Right lobe of liver (tissue), 6 donors: ENCODE data around the gene TOR4A. TPM values are rescaled to one million over a fixed set of nuclear protein-coding genes. Genes with fewer than 3 reads are reported as not detected.

Experiments used
- ATAC-seq, 4 donors: fragments of 200-7000 bp; cut with Tn5 transposase; one replicate each; pipeline ENCODE4 v1.9.1; 2020; ENCODE audit warnings: mild to moderate bottlenecking in 4 of 4, moderate library complexity in 4 of 4
- DNase-seq, 3 donors: peaks; one replicate each; pipeline ENCODE4 v3.0.0-alpha.2; 2020
- H3K27ac ChIP-seq, 3 donors: fragments of 200-600 bp; one replicate each; pipeline ENCODE4 v1.8.0; 2022
- H3K27me3 ChIP-seq, 2 donors: fragments of 200-600 bp; one replicate each; pipeline ENCODE4 v1.8.0; 2022
- H3K36me3 ChIP-seq, 4 donors: fragments of 200-600 bp; sonication (generic) in 1 of 4; one replicate each; pipeline versions ENCODE4 v1.5.1 to v1.8.0; 2017 to 2022; ENCODE audit warnings: control low read depth in 1 of 4
- H3K4me1 ChIP-seq, 4 donors: fragments of 200-600 bp; sonication (generic) in 1 of 4; one replicate each; pipeline versions ENCODE4 v1.5.1 to v1.8.0; 2017 to 2022; ENCODE audit warnings: control low read depth in 1 of 4
- H3K4me3 ChIP-seq, 3 donors: fragments of 200-600 bp; one replicate each; pipeline ENCODE4 v1.8.0; 2022
- H3K9me3 ChIP-seq, 4 donors: fragments of 200-600 bp; sonication (generic) in 1 of 4; one replicate each; pipeline versions ENCODE4 v1.5.1 to v1.8.0; 2017 to 2022; ENCODE audit warnings: control low read depth in 1 of 4
- CTCF ChIP-seq, 4 donors: fragments of 200-600 bp in 3 of 4; fragments of 450-650 bp in 1 of 4; IDR thresholded peaks; one replicate each; pipeline versions ENCODE4 v1.5.1 to v1.8.0; 2016 to 2022; ENCODE audit warnings: antibody characterized with exemption in 4 of 4, mild to moderate bottlenecking in 2 of 4
- POLR2A ChIP-seq: fragments of 450-650 bp; IDR thresholded peaks from one replicate; pipeline ENCODE4 v1.6.1; 2017; ENCODE audit warnings: antibody characterized with exemption, mild to moderate bottlenecking
- WGBS: methylation state at CpG from one replicate; pipeline ENCODE4 v1.1.6; 2018; ENCODE audit warnings: low coverage, low lambda C conversion rate; ENCODE audit not compliant: insufficient coverage; ENCODE audit errors: missing lambda C conversion rate; 5-methylcytosine and 5-hydroxymethylcytosine counted together
- intact Hi-C, 2 donors: fragments of 100-400 bp; cut with DNase I; formaldehyde crosslinking; loops; one replicate each; pipeline versions ENCODE4 v1.11.2 to v1.14.1; 2022
- total RNA-seq, 6 experiments: library from RNA; depleted of rRNA in 2 of 6; stranded (reverse); fragments of >200 nt in 2 of 6; fragmentation: NEBNext Ultra II Directional in 3 of 6; extraction: Animal tissue kit (Norgen Biotek cat#: 25700) in 3 of 6; gene quantifications; one replicate each; pipeline versions ENCODE4 v1.1.0 to v1.2.4, GENCODE V29; 2016 to 2023
- donor health status: DM: no; HTN: yes; CAD: no.
- donor health status: DM: no; HTN: no; CAD: no.
- donor health status: DM: no; HTN: no; CAD: no.
- donor health status: DM: no; HTN: yes; CAD: no.
- donor health status: DM: no; HTN: yes; CAD: no.

The TOR4A gene
- total RNA-seq, 6 experiments from 2014 or later, result 2.2 to 4.9 (median 3.7) TPM

GRCh38 chr9:137229903-137230704 lies 47.4 kb upstream of the TOR4A start:
- no peak overlapping the region for H3K4me3 ChIP-seq
- no peak for ATAC-seq

GRCh38 chr9:137230705-137231371 lies 46.7 kb upstream of the TOR4A start, which contains the start of gene SLC34A3:
SLC34A3 (plus strand) TSS chr9:137230901; CDS start chr9:137231703, 802 bp downstream.
- Histone ChIP-seq H3K4me1 (peaks cover 0 to 3% (median 0%) of the 10 kb centered on the region in 4 donors), H3K27me3 (no peaks in the 10 kb centered on the region), H3K36me3 (no peaks in the 10 kb centered on the region), H3K27ac (no peak within 1 kb of the TSS), H3K4me3 (no peak within 1 kb of the TSS), H3K9me3 (no peaks in the 10 kb centered on the region)
- TF ChIP-seq CTCF (IDR thresholded peaks at IDR 0.05) (no peak), POLR2A (no peak)
- intact Hi-C loops, result loop anchor here (5.0 to 10.0 kb wide), 4 partner anchors 46 to 114 kb away; partner anchors contain the start of genes ANAPC2 (in 1 of the 2) and SSNA1 (in 1 of the 2)
- no peak for DNase-seq
- no peak for ATAC-seq
- WGBS, result no CpG with 5 or more reads among the region's 14 CpGs

More at GRCh38 chr9:137229903-137230704, 47.4 kb upstream of the TOR4A start:
- intact Hi-C loops, result loop anchor here (5.0 to 10.0 kb wide), 4 partner anchors 45 to 113 kb away; partner anchors contain the start of genes ANAPC2 (in 1 of the 2) and SSNA1 (in 1 of the 2)
- Histone ChIP-seq H3K9me3 (no peaks in the 10 kb centered on the region), H3K36me3 (no peaks in the 10 kb centered on the region), H3K27me3 (no peaks in the 10 kb centered on the region), H3K27ac (no peak overlapping the region), H3K4me1 (peaks cover 0 to 3% (median 0%) of the 10 kb centered on the region in 4 donors)
- DNase-seq, result no peak
- TF ChIP-seq POLR2A, result no peak
- TF ChIP-seq CTCF (IDR thresholded peaks at IDR 0.05), result no peak
- WGBS, result 53% methylated on average over 3 of the region's 31 CpGs

GRCh38 chr9:137231372-137232039 lies 46.0 kb upstream of the TOR4A start:
- ATAC-seq (no peak), DNase-seq (no peak)
- no peak overlapping the region for H3K4me3 ChIP-seq
- WGBS, result 63% methylated on average over 3 of the region's 23 CpGs
- H3K27ac ChIP-seq, result no peak overlapping the region
- no peaks in the 10 kb centered on the region for H3K36me3 ChIP-seq
- intact Hi-C loops, result loop anchor here (5.0 to 10.0 kb wide), 4 partner anchors 47 to 114 kb away; partner anchors contain the start of genes ANAPC2 (in 1 of the 2) and SSNA1 (in 1 of the 2)
- H3K9me3 ChIP-seq, result no peaks in the 10 kb centered on the region
- peaks cover 0 to 3% (median 0%) of the 10 kb centered on the region in 4 donors for H3K4me1 ChIP-seq
- TF ChIP-seq CTCF (IDR thresholded peaks at IDR 0.05) (no peak), POLR2A (no peak)
- H3K27me3 ChIP-seq, result no peaks in the 10 kb centered on the region

- WGBS, result 60% methylated on average over 1 of the region's 10 CpGs
- Histone ChIP-seq H3K4me3 (no peak overlapping the region), H3K4me1 (peaks cover 0 to 6% (median 0%) of the 10 kb centered on the region in 4 donors), H3K36me3 (no peaks in the 10 kb centered on the region), H3K27me3 (no peaks in the 10 kb centered on the region), H3K27ac (no peak overlapping the region), H3K9me3 (no peaks in the 10 kb centered on the region)
- intact Hi-C loops, result loop anchor here (5.0 to 10.0 kb wide), 4 partner anchors 47 to 115 kb away; partner anchors contain the start of genes ANAPC2 (in 1 of the 2) and SSNA1 (in 1 of the 2)
- DNase-seq (no peak), ATAC-seq (no peak)
- TF ChIP-seq POLR2A (no peak), CTCF (IDR thresholded peaks at IDR 0.05) (no peak)
These were observed 45.4 kb upstream of the TOR4A start for GRCh38 chr9:137232101-137232500.
